GM19193 (cell line): ENCODE measurements around the gene FOXL3.

ENCODE experiments used
- POLR2A ChIP-seq: IDR thresholded peaks from 4 replicates; pipeline ENCODE4 v1.6.1; 2011; ENCODE audit not compliant: insufficient read depth, insufficient read length; ENCODE audit errors: extremely low read depth

The FOXL3 gene

GRCh38 chr7:332646-333392, 42.8 kb downstream of the FOXL3 start:
- TF ChIP-seq POLR2A = no peak

DNA sequence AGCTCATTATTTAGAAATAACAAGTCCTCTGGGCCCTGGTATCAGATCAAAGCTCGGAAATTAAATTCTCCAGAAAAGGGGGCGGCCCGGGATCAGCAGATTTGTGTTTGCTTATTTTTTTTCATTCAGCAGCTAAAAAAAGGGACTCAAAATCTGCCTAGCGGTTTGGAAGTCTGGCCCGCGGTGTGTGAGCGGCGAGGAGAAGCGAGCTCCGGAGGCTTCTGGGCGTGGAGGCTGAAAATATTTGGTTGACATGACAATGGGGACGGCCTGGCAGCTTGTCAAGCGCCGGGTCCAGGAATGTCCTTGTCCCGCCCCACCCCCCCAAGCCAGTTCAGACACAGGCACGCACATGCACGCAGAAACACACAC, 43.4 kb downstream of the FOXL3 start:
- TF ChIP-seq POLR2A = no peak

DNA sequence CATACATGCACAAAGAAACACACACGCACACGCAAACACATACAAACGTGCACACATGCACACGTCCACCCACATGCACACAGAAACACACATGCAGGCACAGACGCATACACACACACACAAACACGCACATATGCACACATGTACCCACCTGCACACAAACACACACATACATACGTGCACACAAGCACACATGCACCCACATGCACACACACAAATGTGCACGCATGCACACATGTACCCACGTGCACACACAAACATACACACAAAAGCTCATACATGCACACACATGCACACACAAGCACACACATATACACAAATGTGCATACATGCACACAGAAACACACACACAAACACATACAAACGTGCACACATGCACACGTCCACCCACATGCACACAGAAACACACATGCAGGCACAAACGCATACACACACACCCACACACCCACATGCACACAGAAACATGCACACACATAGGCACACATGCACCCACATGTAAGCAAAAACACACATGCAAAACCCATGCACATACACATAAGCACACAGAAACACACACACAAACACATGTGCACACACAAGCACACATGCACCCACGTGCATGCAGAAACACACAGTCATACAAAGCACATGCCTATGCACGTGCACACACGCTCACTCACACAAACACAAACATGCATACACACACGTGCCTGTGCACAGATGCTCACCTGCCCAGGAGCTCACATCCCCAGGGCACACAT, 44.8 kb downstream of the FOXL3 start:
- no peak for TF ChIP-seq POLR2A

GRCh38 chr7:335358-336148, 45.6 kb downstream of the FOXL3 start:
- no peak for TF ChIP-seq POLR2A

GRCh38 chr7:336810-337566, 47.0 kb downstream of the FOXL3 start:
- no peak for TF ChIP-seq POLR2A

- no peak for TF ChIP-seq POLR2A
Observed at GRCh38 chr7:337567-337951, 47.6 kb downstream of the FOXL3 start.

DNA sequence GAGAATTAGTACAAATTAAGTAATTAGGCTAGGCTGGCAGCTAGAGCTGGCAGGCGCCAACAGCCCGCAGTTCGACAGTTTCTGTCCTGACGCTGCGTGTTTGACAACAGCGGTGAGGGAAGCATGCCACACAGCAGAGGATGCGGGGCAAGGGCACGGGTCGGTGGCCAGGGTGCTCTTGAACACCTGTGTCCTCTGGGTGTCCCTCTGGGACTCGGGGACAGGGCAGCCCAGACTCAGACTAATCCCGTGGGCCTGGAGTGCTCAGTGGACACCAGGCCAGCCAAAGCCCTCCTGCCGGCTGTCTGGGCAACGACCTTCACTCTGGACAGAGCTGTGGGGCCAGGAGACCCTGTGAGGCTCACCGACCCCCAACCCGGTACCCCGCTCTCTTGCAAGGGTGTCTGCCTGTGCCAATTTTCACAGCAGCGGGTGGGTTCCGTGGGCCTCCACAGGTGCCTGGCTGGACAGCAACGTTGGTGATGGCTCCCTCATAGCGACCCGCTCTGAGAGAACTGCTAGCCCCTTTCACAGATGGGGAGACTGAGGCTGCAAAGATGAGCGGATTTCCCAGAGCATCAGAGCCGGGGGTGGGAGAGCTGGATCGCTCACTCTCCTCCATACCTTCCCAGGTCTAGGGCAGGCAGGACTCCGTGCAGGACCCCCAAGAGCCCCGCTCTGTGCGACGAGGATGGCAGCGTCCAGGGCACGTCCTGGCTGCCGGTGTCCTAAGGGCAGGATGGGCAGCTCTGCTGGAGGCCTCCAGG, 48.5 kb downstream of the FOXL3 start:
- no peak for TF ChIP-seq POLR2A

DNA sequence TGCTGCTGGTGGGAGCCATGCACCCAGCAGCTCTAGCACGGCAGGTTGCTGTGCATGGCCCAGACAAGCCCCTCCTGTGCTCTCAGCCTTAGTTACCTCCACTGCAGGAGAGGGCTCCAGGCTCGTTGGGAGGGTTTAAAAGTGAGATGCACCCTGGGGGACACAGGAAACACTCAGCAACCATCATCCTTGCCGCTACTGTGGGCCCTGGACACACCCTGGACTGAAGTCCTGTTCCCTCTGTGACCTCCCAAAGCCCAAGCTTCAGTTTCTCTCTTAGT, 49.0 kb downstream of the FOXL3 start:
- TF ChIP-seq POLR2A = no peak

- no peak for TF ChIP-seq POLR2A
Observed at GRCh38 chr7:339696-340095, 49.7 kb downstream of the FOXL3 start.

DNA sequence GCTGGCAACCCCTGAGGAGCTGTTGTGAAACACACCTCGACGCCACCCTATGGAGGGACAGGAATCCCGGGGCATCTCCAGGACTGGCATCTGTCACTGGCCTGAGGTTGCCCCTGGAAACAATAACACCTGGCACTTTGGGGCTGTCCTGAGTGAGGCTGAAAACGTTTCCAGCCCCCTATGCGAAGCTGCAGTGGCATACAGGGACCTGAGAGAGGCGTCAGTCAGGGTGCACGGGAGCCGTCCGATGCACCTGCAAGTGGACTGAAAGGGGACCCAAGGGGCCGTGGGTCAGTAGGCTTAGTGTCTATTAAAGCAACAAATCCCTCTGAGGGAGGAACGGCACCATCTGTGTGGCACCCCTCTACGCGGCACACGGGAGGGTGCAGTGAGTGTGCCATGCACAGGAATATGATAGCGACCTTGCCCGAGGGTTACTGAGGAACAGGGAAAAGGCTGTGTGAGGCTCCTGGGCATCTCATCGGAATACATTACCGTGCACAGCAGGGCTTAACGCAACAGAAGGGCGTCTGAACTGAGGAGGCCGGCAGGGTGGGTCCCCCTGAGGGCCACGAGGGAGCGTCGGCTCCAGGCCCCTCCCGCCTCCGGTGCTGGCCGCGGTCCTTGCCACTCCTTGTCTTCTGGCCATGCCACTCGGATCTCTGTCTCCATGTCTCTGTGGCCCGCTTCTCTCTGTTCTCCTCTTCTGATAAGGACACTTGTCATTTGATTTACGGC, 50.4 kb downstream of the FOXL3 start:
- no peak for TF ChIP-seq POLR2A
